ENCODE data around the gene REV3L.
"Not testable (repeated sequence)": the region's sequence is repeated elsewhere in the genome, so short reads cannot be mapped to it uniquely, and the experiment has no call there.

The REV3L gene

GRCh38 chr6:111291336-111292259 is 191.4 kb downstream of the REV3L start:
- no peak for DNase-seq

GRCh38 chr6:111290689-111291335 is 192.2 kb downstream of the REV3L start:
- DNase-seq: not testable (repeated sequence)

- not testable (repeated sequence) for DNase-seq
These were observed 198.7 kb downstream of the REV3L start for GRCh38 chr6:111284356-111284755.

GRCh38 chr6:111283707-111284106 is 199.3 kb downstream of the REV3L start:
- DNase-seq: no peak

- no peak for DNase-seq
These were observed 200.5 kb downstream of the REV3L start for GRCh38 chr6:111282515-111282914.

GRCh38 chr6:111280445-111280955 is 202.5 kb downstream of the REV3L start:
- DNase-seq: no peak

- DNase-seq: no peak
These were observed 204.3 kb downstream of the REV3L start for GRCh38 chr6:111278731-111279130.

- DNase-seq: no peak
These were observed 205.2 kb downstream of the REV3L start for GRCh38 chr6:111277819-111278218.

GRCh38 chr6:111276736-111277135 is 206.3 kb downstream of the REV3L start:
- DNase-seq: no peak

GRCh38 chr6:111276335-111276734 is 206.7 kb downstream of the REV3L start:
- no peak for DNase-seq

GRCh38 chr6:111274593-111275217 is 208.3 kb downstream of the REV3L start:
- DNase-seq: no peak

- DNase-seq: no peak
These were observed 212.9 kb downstream of the REV3L start for GRCh38 chr6:111270121-111270520.

- DNase-seq: no peak
These were observed 213.5 kb downstream of the REV3L start for GRCh38 chr6:111269401-111269970.

GRCh38 chr6:111267764-111268333 is 215.2 kb downstream of the REV3L start:
- no peak for DNase-seq

- DNase-seq: no peak
These were observed 216.7 kb downstream of the REV3L start for GRCh38 chr6:111266276-111266675.

- no peak for DNase-seq
These were observed 217.2 kb downstream of the REV3L start for GRCh38 chr6:111265842-111266241.

- no peak for DNase-seq
These were observed 219.2 kb downstream of the REV3L start for GRCh38 chr6:111263837-111264236.

GRCh38 chr6:111260570-111261298 is 222.3 kb downstream of the REV3L start:
- DNase-seq: no peak

GRCh38 chr6:111259089-111259831 is 223.8 kb downstream of the REV3L start:
- peak; percentile 99 for DNase-seq

- no peak for DNase-seq
These were observed 224.4 kb downstream of the REV3L start for GRCh38 chr6:111258615-111259088.

GRCh38 chr6:111258010-111258409 is 225.0 kb downstream of the REV3L start:
- DNase-seq: no peak

Data from NCI-H1105 treated with DMSO at 0.1 percent for 48 hours (cell line).